ENCODE results near the gene RASGRF1.

DNA sequence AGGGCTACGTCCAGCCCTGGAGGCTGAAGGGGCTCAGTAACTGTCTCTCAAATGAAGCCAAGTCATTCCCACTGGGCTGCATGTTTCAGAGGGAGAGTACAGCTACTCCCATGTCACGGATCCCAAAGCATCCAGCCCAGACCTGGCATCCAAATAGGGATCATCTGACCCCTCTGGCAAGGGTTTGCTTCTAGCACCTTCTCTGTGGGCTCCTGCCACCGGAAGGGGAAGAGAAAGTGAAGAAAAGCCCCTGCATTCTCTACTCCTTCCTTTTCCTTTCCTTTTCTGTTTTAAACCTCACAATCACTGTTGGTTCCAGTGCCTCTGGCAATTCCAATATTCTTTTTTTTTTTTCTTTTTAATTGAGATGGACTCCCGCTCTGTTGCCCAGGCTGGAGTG, 81.2 kb downstream of the RASGRF1 start:
- TF ChIP-seq, protein P1, sequence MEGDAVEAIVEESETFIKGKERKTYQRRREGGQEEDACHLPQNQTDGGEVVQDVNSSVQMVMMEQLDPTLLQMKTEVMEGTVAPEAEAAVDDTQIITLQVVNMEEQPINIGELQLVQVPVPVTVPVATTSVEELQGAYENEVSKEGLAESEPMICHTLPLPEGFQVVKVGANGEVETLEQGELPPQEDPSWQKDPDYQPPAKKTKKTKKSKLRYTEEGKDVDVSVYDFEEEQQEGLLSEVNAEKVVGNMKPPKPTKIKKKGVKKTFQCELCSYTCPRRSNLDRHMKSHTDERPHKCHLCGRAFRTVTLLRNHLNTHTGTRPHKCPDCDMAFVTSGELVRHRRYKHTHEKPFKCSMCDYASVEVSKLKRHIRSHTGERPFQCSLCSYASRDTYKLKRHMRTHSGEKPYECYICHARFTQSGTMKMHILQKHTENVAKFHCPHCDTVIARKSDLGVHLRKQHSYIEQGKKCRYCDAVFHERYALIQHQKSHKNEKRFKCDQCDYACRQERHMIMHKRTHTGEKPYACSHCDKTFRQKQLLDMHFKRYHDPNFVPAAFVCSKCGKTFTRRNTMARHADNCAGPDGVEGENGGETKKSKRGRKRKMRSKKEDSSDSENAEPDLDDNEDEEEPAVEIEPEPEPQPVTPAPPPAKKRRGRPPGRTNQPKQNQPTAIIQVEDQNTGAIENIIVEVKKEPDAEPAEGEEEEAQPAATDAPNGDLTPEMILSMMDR (IDR thresholded peaks at IDR 0.05) = no peak
- TF ChIP-seq POLR2A (IDR thresholded peaks at IDR 0.05) = no peak
